Testis (tissue), 2 donors: ENCODE results near the gene MTARC1.

Experiments
- POLR2A ChIP-seq: fragments of 450-650 bp; IDR thresholded peaks from one replicate; pipeline ENCODE4 v1.6.1; 2017; ENCODE audit warnings: antibody characterized with exemption, mild to moderate bottlenecking, moderate library complexity
- TF ChIP-seq, protein P1 (sequence below), 3 experiments: fragments of 450-650 bp in 2 of 3; fragments of 200-600 bp in 1 of 3; sonication (generic) in 1 of 3; IDR thresholded peaks; one replicate each; pipeline ENCODE4 v1.5.1; 2016 to 2019; ENCODE audit warnings: antibody characterized with exemption in 3 of 3, mild to moderate bottlenecking in 2 of 3, moderate library complexity in 1 of 3

DNA sequence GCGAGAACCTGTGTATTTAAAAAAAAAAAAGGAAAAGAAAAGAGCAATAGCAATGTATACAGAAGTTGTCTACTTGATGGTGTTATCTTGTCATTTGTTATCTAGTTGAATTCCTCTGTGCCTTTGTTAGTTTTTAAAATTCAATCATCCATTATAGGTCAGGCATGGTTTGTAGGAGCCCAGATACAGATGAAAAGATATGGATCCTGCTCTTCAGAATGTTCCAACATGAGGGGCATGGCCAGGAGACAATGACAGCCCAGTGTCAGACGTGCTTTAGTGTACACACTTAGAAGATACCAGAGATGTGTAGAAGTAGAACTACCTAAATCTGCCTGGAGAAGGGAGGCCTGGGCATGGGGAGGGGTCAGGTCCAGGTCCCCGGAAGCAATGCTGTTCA is 22.0 kb upstream of the MTARC1 start:
- TF ChIP-seq, protein P1, sequence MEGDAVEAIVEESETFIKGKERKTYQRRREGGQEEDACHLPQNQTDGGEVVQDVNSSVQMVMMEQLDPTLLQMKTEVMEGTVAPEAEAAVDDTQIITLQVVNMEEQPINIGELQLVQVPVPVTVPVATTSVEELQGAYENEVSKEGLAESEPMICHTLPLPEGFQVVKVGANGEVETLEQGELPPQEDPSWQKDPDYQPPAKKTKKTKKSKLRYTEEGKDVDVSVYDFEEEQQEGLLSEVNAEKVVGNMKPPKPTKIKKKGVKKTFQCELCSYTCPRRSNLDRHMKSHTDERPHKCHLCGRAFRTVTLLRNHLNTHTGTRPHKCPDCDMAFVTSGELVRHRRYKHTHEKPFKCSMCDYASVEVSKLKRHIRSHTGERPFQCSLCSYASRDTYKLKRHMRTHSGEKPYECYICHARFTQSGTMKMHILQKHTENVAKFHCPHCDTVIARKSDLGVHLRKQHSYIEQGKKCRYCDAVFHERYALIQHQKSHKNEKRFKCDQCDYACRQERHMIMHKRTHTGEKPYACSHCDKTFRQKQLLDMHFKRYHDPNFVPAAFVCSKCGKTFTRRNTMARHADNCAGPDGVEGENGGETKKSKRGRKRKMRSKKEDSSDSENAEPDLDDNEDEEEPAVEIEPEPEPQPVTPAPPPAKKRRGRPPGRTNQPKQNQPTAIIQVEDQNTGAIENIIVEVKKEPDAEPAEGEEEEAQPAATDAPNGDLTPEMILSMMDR (IDR thresholded peaks at IDR 0.05) = no peak
- TF ChIP-seq POLR2A = no peak
